ENCODE results near the gene ABR. TPM values are rescaled to one million over a fixed set of nuclear protein-coding genes. Genes with fewer than 3 reads are reported as not detected.

The ABR gene
- total RNA-seq, 1 experiment from 2014 or later: 172 TPM

GRCh38 chr17:1145311-1145986 is 34.3 kb downstream of the ABR start:
- ATAC-seq: no peak
- no peaks in the 10 kb centered on the region for H3K9me3 ChIP-seq (ENCODE audit: control insufficient read depth, insufficient read depth, low read depth, low read length)
- H3K27ac ChIP-seq (ENCODE audit: low read length): no peak overlapping the region
- no TSS peak for BruUV-seq (replicated peaks)
- in situ Hi-C loops (cut with HindIII; ENCODE audit: low pct_unique_long_range_greater_than_20kb, low sequenced_read_pairs): no loop called here
- H3K27me3 ChIP-seq (ENCODE audit: control insufficient read depth, insufficient read depth, low read length): no peaks in the 10 kb centered on the region
- no peak overlapping the region for H3K4me3 ChIP-seq (ENCODE audit: low read depth in 2 of 2, low read length in 2 of 2)
- H3K4me1 ChIP-seq (ENCODE audit: control insufficient read depth, insufficient read depth, low read length): no peaks in the 10 kb centered on the region
- TF ChIP-seq, protein P1, sequence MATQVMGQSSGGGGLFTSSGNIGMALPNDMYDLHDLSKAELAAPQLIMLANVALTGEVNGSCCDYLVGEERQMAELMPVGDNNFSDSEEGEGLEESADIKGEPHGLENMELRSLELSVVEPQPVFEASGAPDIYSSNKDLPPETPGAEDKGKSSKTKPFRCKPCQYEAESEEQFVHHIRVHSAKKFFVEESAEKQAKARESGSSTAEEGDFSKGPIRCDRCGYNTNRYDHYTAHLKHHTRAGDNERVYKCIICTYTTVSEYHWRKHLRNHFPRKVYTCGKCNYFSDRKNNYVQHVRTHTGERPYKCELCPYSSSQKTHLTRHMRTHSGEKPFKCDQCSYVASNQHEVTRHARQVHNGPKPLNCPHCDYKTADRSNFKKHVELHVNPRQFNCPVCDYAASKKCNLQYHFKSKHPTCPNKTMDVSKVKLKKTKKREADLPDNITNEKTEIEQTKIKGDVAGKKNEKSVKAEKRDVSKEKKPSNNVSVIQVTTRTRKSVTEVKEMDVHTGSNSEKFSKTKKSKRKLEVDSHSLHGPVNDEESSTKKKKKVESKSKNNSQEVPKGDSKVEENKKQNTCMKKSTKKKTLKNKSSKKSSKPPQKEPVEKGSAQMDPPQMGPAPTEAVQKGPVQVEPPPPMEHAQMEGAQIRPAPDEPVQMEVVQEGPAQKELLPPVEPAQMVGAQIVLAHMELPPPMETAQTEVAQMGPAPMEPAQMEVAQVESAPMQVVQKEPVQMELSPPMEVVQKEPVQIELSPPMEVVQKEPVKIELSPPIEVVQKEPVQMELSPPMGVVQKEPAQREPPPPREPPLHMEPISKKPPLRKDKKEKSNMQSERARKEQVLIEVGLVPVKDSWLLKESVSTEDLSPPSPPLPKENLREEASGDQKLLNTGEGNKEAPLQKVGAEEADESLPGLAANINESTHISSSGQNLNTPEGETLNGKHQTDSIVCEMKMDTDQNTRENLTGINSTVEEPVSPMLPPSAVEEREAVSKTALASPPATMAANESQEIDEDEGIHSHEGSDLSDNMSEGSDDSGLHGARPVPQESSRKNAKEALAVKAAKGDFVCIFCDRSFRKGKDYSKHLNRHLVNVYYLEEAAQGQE (IDR thresholded peaks at IDR 0.05; ENCODE audit: insufficient read depth in 1 of 2, low read depth in 2 of 2, low read length in 1 of 2): no peak
- TF ChIP-seq TCF7L2 (IDR thresholded peaks at IDR 0.05; ENCODE audit: low read depth, low read length) (no peak), POLR2AphosphoS5 (IDR thresholded peaks at IDR 0.05; ENCODE audit: low read depth, low read length) (no peak), SIN3A (IDR thresholded peaks at IDR 0.05; ENCODE audit: borderline replicate concordance, insufficient read depth, low read depth, low read length) (no peak)
- TF ChIP-seq, protein P2, sequence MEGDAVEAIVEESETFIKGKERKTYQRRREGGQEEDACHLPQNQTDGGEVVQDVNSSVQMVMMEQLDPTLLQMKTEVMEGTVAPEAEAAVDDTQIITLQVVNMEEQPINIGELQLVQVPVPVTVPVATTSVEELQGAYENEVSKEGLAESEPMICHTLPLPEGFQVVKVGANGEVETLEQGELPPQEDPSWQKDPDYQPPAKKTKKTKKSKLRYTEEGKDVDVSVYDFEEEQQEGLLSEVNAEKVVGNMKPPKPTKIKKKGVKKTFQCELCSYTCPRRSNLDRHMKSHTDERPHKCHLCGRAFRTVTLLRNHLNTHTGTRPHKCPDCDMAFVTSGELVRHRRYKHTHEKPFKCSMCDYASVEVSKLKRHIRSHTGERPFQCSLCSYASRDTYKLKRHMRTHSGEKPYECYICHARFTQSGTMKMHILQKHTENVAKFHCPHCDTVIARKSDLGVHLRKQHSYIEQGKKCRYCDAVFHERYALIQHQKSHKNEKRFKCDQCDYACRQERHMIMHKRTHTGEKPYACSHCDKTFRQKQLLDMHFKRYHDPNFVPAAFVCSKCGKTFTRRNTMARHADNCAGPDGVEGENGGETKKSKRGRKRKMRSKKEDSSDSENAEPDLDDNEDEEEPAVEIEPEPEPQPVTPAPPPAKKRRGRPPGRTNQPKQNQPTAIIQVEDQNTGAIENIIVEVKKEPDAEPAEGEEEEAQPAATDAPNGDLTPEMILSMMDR (IDR thresholded peaks at IDR 0.05): no peak
- CTCF ChIA-PET: no interaction called here
- no peaks in the 10 kb centered on the region for H3K36me3 ChIP-seq (ENCODE audit: control insufficient read depth, insufficient read depth, low read length)
- intact Hi-C loops (cut with micrococcal nuclease; ENCODE audit: unreplicated experiment): no loop called here
- POLR2A ChIA-PET: no interaction called here
- no peak for DNase-seq (ENCODE audit: low read depth, low spot score)

DNA sequence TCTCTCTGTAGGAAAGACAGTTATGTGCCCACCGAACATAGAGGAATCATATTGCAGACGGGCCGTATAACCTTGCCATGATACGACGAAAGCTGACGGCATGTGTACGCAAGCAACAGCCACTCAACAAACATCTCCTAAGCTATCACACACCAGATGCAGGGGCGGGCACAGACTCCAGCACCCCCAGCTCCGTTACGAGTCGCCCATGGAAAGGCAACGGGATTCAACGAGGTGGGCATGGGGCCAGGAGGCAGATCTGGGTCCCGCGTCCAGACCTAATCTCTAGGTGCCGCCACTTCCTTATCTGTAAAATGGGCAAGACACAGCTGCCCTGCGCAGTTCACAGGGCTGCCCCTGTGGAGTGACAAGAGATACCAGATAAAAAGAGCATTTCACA is 35.6 kb downstream of the ABR start:
- H3K36me3 ChIP-seq (ENCODE audit: control insufficient read depth, insufficient read depth, low read length): no peaks in the 10 kb centered on the region
- no peaks in the 10 kb centered on the region for H3K9me3 ChIP-seq (ENCODE audit: control insufficient read depth, insufficient read depth, low read depth, low read length)
- H3K27ac ChIP-seq (ENCODE audit: low read length): no peak overlapping the region
- ATAC-seq (no peak), DNase-seq (ENCODE audit: low read depth, low spot score) (no peak)
- H3K4me3 ChIP-seq (ENCODE audit: low read depth in 2 of 2, low read length in 2 of 2): no peak overlapping the region
- no peaks in the 10 kb centered on the region for H3K27me3 ChIP-seq (ENCODE audit: control insufficient read depth, insufficient read depth, low read length)
- no TSS peak for BruUV-seq (replicated peaks)
- ChIA-PET CTCF (interaction anchor here (0.6 to 1.1 kb wide), 2 partner anchors 22 to 361 kb away, joined by 3 to 4 read pairs; no protein-coding TSS in a partner anchor), POLR2A (no interaction called here)
- intact Hi-C loops (cut with micrococcal nuclease; ENCODE audit: unreplicated experiment) (no loop called here), in situ Hi-C loops (cut with HindIII; ENCODE audit: low pct_unique_long_range_greater_than_20kb, low sequenced_read_pairs) (no loop called here)
- TF ChIP-seq, protein P1 (IDR thresholded peaks at IDR 0.05; ENCODE audit: insufficient read depth in 1 of 2, low read depth in 2 of 2, low read length in 1 of 2): no peak
- TF ChIP-seq SIN3A (IDR thresholded peaks at IDR 0.05; ENCODE audit: borderline replicate concordance, insufficient read depth, low read depth, low read length) (no peak), POLR2AphosphoS5 (IDR thresholded peaks at IDR 0.05; ENCODE audit: low read depth, low read length) (no peak), TCF7L2 (IDR thresholded peaks at IDR 0.05; ENCODE audit: low read depth, low read length) (no peak)
- TF ChIP-seq, protein P2 (IDR thresholded peaks at IDR 0.05): no peak
- H3K4me1 ChIP-seq (ENCODE audit: control insufficient read depth, insufficient read depth, low read length): no peaks in the 10 kb centered on the region
